Measurements from ENCODE around the gene ZDHHC24.

DNA sequence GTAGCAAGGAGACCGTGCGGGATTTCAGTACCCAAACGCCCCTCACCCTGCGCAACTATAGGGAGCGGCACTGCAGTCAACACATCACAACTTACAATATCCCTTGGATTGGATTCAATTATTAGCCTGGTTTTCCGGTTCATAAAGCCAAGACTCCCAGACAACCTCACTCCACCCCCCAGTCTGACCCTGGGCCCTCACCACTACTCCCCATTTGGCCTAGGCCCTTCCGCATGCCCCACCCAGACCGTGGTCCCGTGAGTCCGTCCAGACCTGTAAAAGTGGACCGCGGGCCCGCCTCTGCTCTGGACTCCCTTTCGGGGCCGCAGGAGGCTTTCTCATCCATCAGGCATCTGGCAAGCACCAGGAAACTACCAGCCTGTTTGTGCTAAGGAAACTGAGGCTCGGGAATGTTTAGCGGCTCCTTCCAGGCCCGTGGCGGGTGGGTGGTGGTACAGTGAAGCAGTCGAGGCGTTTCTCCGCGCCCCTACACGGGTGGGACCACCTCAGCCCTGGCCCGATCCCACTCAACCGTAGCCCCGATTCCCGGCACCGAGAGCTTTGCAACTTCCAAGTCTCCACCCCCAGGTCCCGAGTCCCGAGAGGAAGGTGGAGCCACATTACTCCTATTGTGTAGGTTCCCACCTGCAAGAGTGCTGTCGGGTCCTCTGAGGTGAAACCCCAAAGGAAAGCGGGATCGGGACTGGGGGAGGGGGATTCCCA, 66.3 kb downstream of the ZDHHC24 start:
- TF ChIP-seq, protein P1, sequence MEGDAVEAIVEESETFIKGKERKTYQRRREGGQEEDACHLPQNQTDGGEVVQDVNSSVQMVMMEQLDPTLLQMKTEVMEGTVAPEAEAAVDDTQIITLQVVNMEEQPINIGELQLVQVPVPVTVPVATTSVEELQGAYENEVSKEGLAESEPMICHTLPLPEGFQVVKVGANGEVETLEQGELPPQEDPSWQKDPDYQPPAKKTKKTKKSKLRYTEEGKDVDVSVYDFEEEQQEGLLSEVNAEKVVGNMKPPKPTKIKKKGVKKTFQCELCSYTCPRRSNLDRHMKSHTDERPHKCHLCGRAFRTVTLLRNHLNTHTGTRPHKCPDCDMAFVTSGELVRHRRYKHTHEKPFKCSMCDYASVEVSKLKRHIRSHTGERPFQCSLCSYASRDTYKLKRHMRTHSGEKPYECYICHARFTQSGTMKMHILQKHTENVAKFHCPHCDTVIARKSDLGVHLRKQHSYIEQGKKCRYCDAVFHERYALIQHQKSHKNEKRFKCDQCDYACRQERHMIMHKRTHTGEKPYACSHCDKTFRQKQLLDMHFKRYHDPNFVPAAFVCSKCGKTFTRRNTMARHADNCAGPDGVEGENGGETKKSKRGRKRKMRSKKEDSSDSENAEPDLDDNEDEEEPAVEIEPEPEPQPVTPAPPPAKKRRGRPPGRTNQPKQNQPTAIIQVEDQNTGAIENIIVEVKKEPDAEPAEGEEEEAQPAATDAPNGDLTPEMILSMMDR (IDR thresholded peaks at IDR 0.05; ENCODE audit: low read depth, low read length), result no peak
- TF ChIP-seq POLR2A (IDR thresholded peaks at IDR 0.05; ENCODE audit: extremely low read depth, insufficient read length) (no peak), MYC (IDR thresholded peaks at IDR 0.05; ENCODE audit: low read depth, low read length) (no peak)
- TF ChIP-seq, protein P2, sequence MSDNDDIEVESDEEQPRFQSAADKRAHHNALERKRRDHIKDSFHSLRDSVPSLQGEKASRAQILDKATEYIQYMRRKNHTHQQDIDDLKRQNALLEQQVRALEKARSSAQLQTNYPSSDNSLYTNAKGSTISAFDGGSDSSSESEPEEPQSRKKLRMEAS (IDR thresholded peaks at IDR 0.05; ENCODE audit: low read depth, low read length), result no peak

All from NB4 (cell line).